ENCODE measurements around the gene OCA2.

The OCA2 gene

GRCh38 chr15:28079313-28079969, 19.7 kb downstream of the OCA2 start:
- DNase-seq (ENCODE audit: low spot score): no peak

GRCh38 chr15:28078191-28078719, 20.9 kb downstream of the OCA2 start:
- DNase-seq (ENCODE audit: low spot score): no peak

GRCh38 chr15:28075573-28075972, 23.5 kb downstream of the OCA2 start:
- DNase-seq (ENCODE audit: low spot score): no peak

GRCh38 chr15:28068930-28069329, 30.2 kb downstream of the OCA2 start:
- DNase-seq (ENCODE audit: low spot score): no peak

- DNase-seq (ENCODE audit: low spot score): no peak
These were observed 32.9 kb downstream of the OCA2 start for GRCh38 chr15:28066231-28066630.

GRCh38 chr15:28060005-28060404, 39.1 kb downstream of the OCA2 start:
- no peak for DNase-seq (ENCODE audit: low spot score)

- DNase-seq (ENCODE audit: low spot score): no peak
These were observed 41.0 kb downstream of the OCA2 start for GRCh38 chr15:28058082-28058481.

GRCh38 chr15:28051955-28052633, 47.0 kb downstream of the OCA2 start:
- no peak for DNase-seq (ENCODE audit: low spot score)

- no peak for DNase-seq (ENCODE audit: low spot score)
These were observed 49.5 kb downstream of the OCA2 start for GRCh38 chr15:28049581-28049980.

- DNase-seq (ENCODE audit: low spot score): no peak
These were observed 51.8 kb downstream of the OCA2 start for GRCh38 chr15:28047277-28047676.

- DNase-seq (ENCODE audit: low spot score): no peak
These were observed 54.9 kb downstream of the OCA2 start for GRCh38 chr15:28044121-28044672.

GRCh38 chr15:28043691-28044091, 55.4 kb downstream of the OCA2 start:
- DNase-seq (ENCODE audit: low spot score): no peak

GRCh38 chr15:28037969-28038590, 61.0 kb downstream of the OCA2 start:
- no peak for DNase-seq (ENCODE audit: low spot score)

- DNase-seq (ENCODE audit: low spot score): no peak
These were observed 65.7 kb downstream of the OCA2 start for GRCh38 chr15:28033443-28033842.

GRCh38 chr15:28030801-28031200, 68.3 kb downstream of the OCA2 start:
- DNase-seq (ENCODE audit: low spot score): no peak

- DNase-seq (ENCODE audit: low spot score): no peak
These were observed 71.4 kb downstream of the OCA2 start for GRCh38 chr15:28027714-28028076.

GRCh38 chr15:28026764-28027713, 72.1 kb downstream of the OCA2 start:
- no peak for DNase-seq (ENCODE audit: low spot score)

GRCh38 chr15:28026221-28026620, 72.9 kb downstream of the OCA2 start:
- no peak for DNase-seq (ENCODE audit: low spot score)

- no peak for DNase-seq (ENCODE audit: low spot score)
These were observed 73.7 kb downstream of the OCA2 start for GRCh38 chr15:28025413-28025812.

- no peak for DNase-seq (ENCODE audit: low spot score)
These were observed 74.2 kb downstream of the OCA2 start for GRCh38 chr15:28024889-28025250.

GRCh38 chr15:28023933-28024888, 74.9 kb downstream of the OCA2 start:
- DNase-seq (ENCODE audit: low spot score): no peak
